Upper lobe of left lung (tissue), 6 donors: ENCODE measurements around the gene CCDC138. TPM values are rescaled to one million over a fixed set of nuclear protein-coding genes. Genes with fewer than 3 reads are reported as not detected.
A peak's percentile ranks its signal among the peaks of the same experiment; 100 is the strongest.

Experiments used
- ATAC-seq, 2 donors: fragments of 200-7000 bp; cut with Tn5 transposase; one replicate each; pipeline ENCODE4 v1.9.1; 2022; ENCODE audit warnings: mild to moderate bottlenecking in 2 of 2, moderate library complexity in 2 of 2; ENCODE audit not compliant: low FRiP score in 2 of 2
- DNase-seq, 2 donors: peaks; one replicate each; pipeline ENCODE4 v3.0.0-alpha.2; 2019 to 2020
- H3K27ac ChIP-seq, 4 donors: fragments of 200-600 bp; sonication (generic); one replicate each; pipeline ENCODE4 v1.5.1; 2016 to 2019
- H3K27me3 ChIP-seq, 4 donors: fragments of 200-600 bp; sonication (generic); one replicate each; pipeline ENCODE4 v1.5.1; 2017 to 2019
- H3K36me3 ChIP-seq, 4 donors: fragments of 200-600 bp; sonication (generic); one replicate each; pipeline ENCODE4 v1.5.1; 2016 to 2019
- H3K4me1 ChIP-seq, 4 donors: fragments of 200-600 bp; sonication (generic); one replicate each; pipeline ENCODE4 v1.5.1; 2018 to 2019
- H3K4me3 ChIP-seq, 4 donors: fragments of 200-600 bp; sonication (generic); one replicate each; pipeline ENCODE4 v1.5.1; 2017 to 2019; ENCODE audit warnings: mild to moderate bottlenecking in 2 of 4, moderate library complexity in 1 of 4
- H3K9me3 ChIP-seq, 4 donors: fragments of 200-600 bp; sonication (generic); one replicate each; pipeline ENCODE4 v1.5.1; 2018 to 2019
- CTCF ChIP-seq, 6 experiments: fragments of 450-650 bp in 4 of 6; fragments of 200-600 bp in 2 of 6; sonication (generic) in 2 of 6; IDR thresholded peaks; one replicate each; pipeline ENCODE4 v1.5.1; 2016 to 2019; ENCODE audit warnings: antibody characterized with exemption in 6 of 6
- EP300 ChIP-seq, 4 donors: sonication (generic); formaldehyde crosslinking; IDR thresholded peaks; one replicate each; pipeline ENCODE4 v1.5.1; 2017; ENCODE audit warnings: antibody characterized with exemption in 4 of 4, control low read depth in 2 of 4
- POLR2A ChIP-seq, 4 donors: fragments of 450-650 bp; IDR thresholded peaks; one replicate each; pipeline ENCODE4 v1.5.1; 2016 to 2017; ENCODE audit warnings: antibody characterized with exemption in 4 of 4, mild to moderate bottlenecking in 2 of 4
- POLR2AphosphoS5 ChIP-seq, 2 donors: sonication (generic); formaldehyde crosslinking; IDR thresholded peaks; one replicate each; pipeline ENCODE4 v1.5.1; 2017; ENCODE audit warnings: antibody characterized with exemption in 2 of 2
- WGBS, 2 donors: methylation state at CpG; one replicate each; pipeline ENCODE4 v1.1.5; 2017 to 2018; 5-methylcytosine and 5-hydroxymethylcytosine counted together
- total RNA-seq, 6 donors: library from RNA; depleted of rRNA in 4 of 6; stranded (reverse); fragments of >200 nt in 4 of 6; gene quantifications; one replicate each; pipeline versions ENCODE4 v1.1.0 to v1.2.1, GENCODE V29; 2016 to 2021
- donor health status: DM: no; HTN: no; CAD: no; lungs with moderate emphysema.
- donor health status: DM: no; HTN: yes; CAD: no; lungs with severe emphysema.

CCDC138 gene
- total RNA-seq, 6 donors from 2014 or later, result 2.4 to 16.3 (median 3.2) TPM

- H3K4me3 ChIP-seq, result peak overlapping the region; percentile 40 to 94 (median 88)
- WGBS, 2 donors, result 0% methylated on average over 1 of the region's 1 CpG
- no peak for TF ChIP-seq POLR2AphosphoS5 (IDR thresholded peaks at IDR 0.05)
- no peak for TF ChIP-seq EP300 (IDR thresholded peaks at IDR 0.05)
- no peak for TF ChIP-seq POLR2A (IDR thresholded peaks at IDR 0.05)
- TF ChIP-seq CTCF (IDR thresholded peaks at IDR 0.05), result no peak
- DNase-seq (no peak), ATAC-seq (no peak)
- no peaks in the 10 kb centered on the region for H3K9me3 ChIP-seq
- peak overlapping the region in 3 of 4 donors; percentile 58 to 86 (median 84) for H3K27ac ChIP-seq
- peaks cover 5 to 8% (median 6%) of the 10 kb centered on the region in 4 donors for H3K4me1 ChIP-seq
- H3K27me3 ChIP-seq, result no peaks in the 10 kb centered on the region
- H3K36me3 ChIP-seq, result peaks cover 16 to 36% (median 23%) of the 10 kb centered on the region in 4 donors
These were observed 590 bp upstream of the CCDC138 start for GRCh38 chr2:108786008-108786353.

GRCh38 chr2:108787216-108787541, 608 bp downstream of the CCDC138 start:
- no peak for DNase-seq
- Histone ChIP-seq H3K9me3 (no peaks in the 10 kb centered on the region), H3K36me3 (peaks cover 13 to 24% (median 15%) of the 10 kb centered on the region in 4 donors), H3K4me1 (peaks cover 5 to 8% (median 6%) of the 10 kb centered on the region in 4 donors), H3K27me3 (no peaks in the 10 kb centered on the region), H3K4me3 (peak overlapping the region; percentile 53 to 94 (median 88)), H3K27ac (peak overlapping the region in 3 of 4 donors; percentile 58 to 86 (median 84))
- WGBS, 2 donors, result 2 to 5% methylated on average over 6 of the region's 6 CpGs
- no peak for ATAC-seq
- TF ChIP-seq POLR2A (IDR thresholded peaks at IDR 0.05) (no peak), EP300 (IDR thresholded peaks at IDR 0.05) (no peak), CTCF (IDR thresholded peaks at IDR 0.05) (no peak), POLR2AphosphoS5 (IDR thresholded peaks at IDR 0.05) (no peak)

- no peak overlapping the region for H3K4me3 ChIP-seq
- TF ChIP-seq POLR2AphosphoS5 (IDR thresholded peaks at IDR 0.05) (no peak), POLR2A (IDR thresholded peaks at IDR 0.05) (no peak), EP300 (IDR thresholded peaks at IDR 0.05) (no peak), CTCF (IDR thresholded peaks at IDR 0.05) (no peak)
- ATAC-seq (no peak), DNase-seq (no peak)
- 90 to 92% methylated on average over 7 of the region's 7 CpGs for WGBS, 2 donors
- no peaks in the 10 kb centered on the region for H3K9me3 ChIP-seq
- H3K36me3 ChIP-seq, result peaks cover 0 to 18% (median 2%) of the 10 kb centered on the region in 4 donors
- H3K4me1 ChIP-seq, result no peaks in the 10 kb centered on the region
- no peaks in the 10 kb centered on the region for H3K27me3 ChIP-seq
- no peak overlapping the region for H3K27ac ChIP-seq
These were observed 16.6 kb downstream of the CCDC138 start for GRCh38 chr2:108803045-108803736.

- ATAC-seq, result no peak
- no peak overlapping the region for H3K27ac ChIP-seq
- no peak for DNase-seq
- 69 to 83% methylated on average over 1 of the region's 1 CpG for whole genome bisulfite sequencing, 2 donors
- TF ChIP-seq POLR2AphosphoS5 (IDR thresholded peaks at IDR 0.05), result no peak
- TF ChIP-seq EP300 (IDR thresholded peaks at IDR 0.05), result no peak
- no peak for TF ChIP-seq POLR2A (IDR thresholded peaks at IDR 0.05)
- no peak for TF ChIP-seq CTCF (IDR thresholded peaks at IDR 0.05)
- no peaks in the 10 kb centered on the region for H3K4me1 ChIP-seq
- H3K4me3 ChIP-seq, result no peak overlapping the region
- H3K36me3 ChIP-seq, result peaks cover 0 to 13% (median 2%) of the 10 kb centered on the region in 4 donors
- H3K27me3 ChIP-seq, result no peaks in the 10 kb centered on the region
- peaks cover 0 to 6% (median 4%) of the 10 kb centered on the region in 4 donors for H3K9me3 ChIP-seq
These were observed 18.5 kb downstream of the CCDC138 start for GRCh38 chr2:108805032-108805431.

- Histone ChIP-seq H3K36me3 (peaks cover 0 to 13% (median 2%) of the 10 kb centered on the region in 4 donors), H3K4me3 (no peak overlapping the region), H3K27me3 (no peaks in the 10 kb centered on the region), H3K27ac (no peak overlapping the region), H3K9me3 (peaks cover 0 to 10% (median 5%) of the 10 kb centered on the region in 4 donors), H3K4me1 (no peaks in the 10 kb centered on the region)
- no peak for DNase-seq
- TF ChIP-seq CTCF (IDR thresholded peaks at IDR 0.05), result no peak
- no peak for TF ChIP-seq EP300 (IDR thresholded peaks at IDR 0.05)
- TF ChIP-seq POLR2A (IDR thresholded peaks at IDR 0.05), result no peak
- WGBS, 2 donors, result 72 to 81% methylated on average over 1 of the region's 1 CpG
- ATAC-seq, result no peak
These were observed 19.2 kb downstream of the CCDC138 start for GRCh38 chr2:108805782-108806181.
